ENCODE measurements around the gene ZHX3. TPM values are rescaled to one million over a fixed set of nuclear protein-coding genes. Genes with fewer than 3 reads are reported as not detected.

The ZHX3 gene
- total and polyA plus RNA-seq, 2 of the 13 experiments (the other 11 are each of a cell fraction or from before 2014, with no cell fraction given), result 8.4 to 11.7 TPM

- no peak for TF ChIP-seq RNF219 (CRISPR knock-in tag; IDR thresholded peaks at IDR 0.05)
- TF ChIP-seq GZF1 (CRISPR knock-in tag; IDR thresholded peaks at IDR 0.05), result no peak
- no peak for TF ChIP-seq RELA (CRISPR knock-in tag; IDR thresholded peaks at IDR 0.05)
- no peak for TF ChIP-seq ZNF703 (CRISPR knock-in tag; IDR thresholded peaks at IDR 0.05; ENCODE audit: borderline replicate concordance)
- TF ChIP-seq ZFP36 (IDR thresholded peaks at IDR 0.05; ENCODE audit: borderline replicate concordance, low read depth, low read length, partially characterized antibody), result peak; percentile 78
- TF ChIP-seq, protein P1, sequence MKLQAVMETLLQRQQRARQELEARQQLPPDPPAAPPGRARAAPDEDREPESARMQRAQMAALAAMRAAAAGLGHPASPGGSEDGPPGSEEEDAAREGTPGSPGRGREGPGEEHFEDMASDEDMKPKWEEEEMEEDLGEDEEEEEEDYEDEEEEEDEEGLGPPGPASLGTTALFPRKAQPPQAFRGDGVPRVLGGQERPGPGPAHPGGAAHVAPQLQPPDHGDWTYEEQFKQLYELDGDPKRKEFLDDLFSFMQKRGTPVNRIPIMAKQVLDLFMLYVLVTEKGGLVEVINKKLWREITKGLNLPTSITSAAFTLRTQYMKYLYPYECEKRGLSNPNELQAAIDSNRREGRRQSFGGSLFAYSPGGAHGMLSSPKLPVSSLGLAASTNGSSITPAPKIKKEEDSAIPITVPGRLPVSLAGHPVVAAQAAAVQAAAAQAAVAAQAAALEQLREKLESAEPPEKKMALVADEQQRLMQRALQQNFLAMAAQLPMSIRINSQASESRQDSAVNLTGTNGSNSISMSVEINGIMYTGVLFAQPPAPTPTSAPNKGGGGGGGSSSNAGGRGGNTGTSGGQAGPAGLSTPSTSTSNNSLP (IDR thresholded peaks at IDR 0.05; ENCODE audit: low read depth, low read length), result no peak
- TF ChIP-seq ZNF343 (CRISPR knock-in tag; IDR thresholded peaks at IDR 0.05), result no peak
- no peak for TF ChIP-seq THYN1 (CRISPR knock-in tag; IDR thresholded peaks at IDR 0.05; ENCODE audit: borderline replicate concordance, low read depth)
Measured at GRCh38 chr20:41152108-41152757, 165.3 kb downstream of the ZHX3 start (continued).
